GM19099 (cell line): ENCODE data around the gene CASP6.

Source experiments
- POLR2A ChIP-seq: IDR thresholded peaks from 3 replicates; pipeline ENCODE4 v1.6.1; 2011; ENCODE audit warnings: low read depth; ENCODE audit not compliant: insufficient read length; ENCODE audit errors: extremely low read depth

Gene CASP6

DNA sequence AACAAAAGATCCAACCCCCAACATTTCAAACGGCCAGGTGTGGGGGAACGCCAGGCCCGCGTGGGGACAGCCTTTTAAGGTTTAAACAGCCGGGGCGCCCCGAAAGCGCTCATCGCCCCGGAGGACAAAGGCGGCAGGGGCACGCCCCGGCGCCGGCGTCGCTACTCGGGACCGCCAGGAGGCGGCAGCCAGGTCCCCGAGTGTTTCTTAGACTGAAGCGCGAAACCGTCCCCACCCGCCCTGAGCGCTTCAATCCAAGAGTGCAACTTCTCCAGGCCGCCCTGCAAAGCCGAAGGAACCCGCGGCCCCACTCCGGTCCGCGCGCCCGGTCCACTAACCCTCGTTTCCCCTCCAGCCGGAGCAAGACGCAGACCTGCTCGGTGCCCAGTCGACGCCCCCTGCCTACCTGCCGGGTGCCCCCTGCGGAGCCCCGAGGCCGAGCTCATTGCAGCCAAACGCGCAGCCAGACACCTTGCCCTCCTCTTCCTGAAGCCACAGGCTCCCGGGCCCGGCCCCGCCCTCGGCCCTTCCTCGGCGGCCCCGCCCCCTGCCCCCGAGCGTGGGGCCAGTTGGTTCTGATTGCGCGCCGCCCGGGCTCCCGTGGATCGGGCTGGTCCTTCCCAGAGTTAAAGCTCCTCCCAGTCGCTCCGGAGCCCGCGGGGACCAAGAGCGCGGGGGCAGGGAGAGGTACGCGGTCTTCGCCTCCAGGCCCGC lies at the start of gene CASP6:
CASP6 (minus strand) TSS at position 496 of the 714 bp plus-strand sequence; CDS start at position 446, 50 bp downstream.
- TF ChIP-seq POLR2A: peak; percentile 70

- TF ChIP-seq POLR2A: no peak
Observed at GRCh38 chr4:109752525-109752924, 49.3 kb upstream of the CASP6 start.

GRCh38 chr4:109751852-109752251 lies 48.6 kb upstream of the CASP6 start:
- no peak for TF ChIP-seq POLR2A

DNA sequence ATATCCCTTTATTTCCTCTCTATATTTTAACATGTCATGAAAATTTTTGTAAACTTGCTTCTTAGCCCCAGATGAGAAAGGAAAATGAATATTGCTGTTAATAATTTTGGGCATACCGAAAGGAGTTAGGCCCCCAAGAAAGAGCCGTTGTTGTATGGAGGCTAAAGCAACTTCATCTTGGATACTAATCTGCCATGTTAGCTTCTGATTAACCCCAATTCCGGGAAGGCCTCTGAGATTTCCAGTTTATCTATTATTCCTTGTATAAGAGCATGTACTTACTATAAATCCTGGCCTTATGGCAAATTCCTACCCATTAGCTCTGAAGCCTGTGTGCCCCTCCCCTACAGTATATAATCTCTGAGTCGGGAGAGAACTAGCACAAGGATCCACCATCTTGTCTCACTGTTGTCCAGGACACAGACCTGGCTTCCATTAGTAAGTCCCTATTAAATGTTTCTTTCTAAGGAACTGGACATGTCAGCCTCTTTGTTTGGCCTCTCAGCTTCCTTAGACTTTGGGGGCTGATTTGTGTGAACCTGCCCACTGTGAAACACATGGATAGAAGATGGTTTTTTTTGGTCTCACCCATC lies 47.5 kb upstream of the CASP6 start:
- TF ChIP-seq POLR2A: no peak

GRCh38 chr4:109749388-109750082 lies 46.3 kb upstream of the CASP6 start:
- TF ChIP-seq POLR2A: no peak

DNA sequence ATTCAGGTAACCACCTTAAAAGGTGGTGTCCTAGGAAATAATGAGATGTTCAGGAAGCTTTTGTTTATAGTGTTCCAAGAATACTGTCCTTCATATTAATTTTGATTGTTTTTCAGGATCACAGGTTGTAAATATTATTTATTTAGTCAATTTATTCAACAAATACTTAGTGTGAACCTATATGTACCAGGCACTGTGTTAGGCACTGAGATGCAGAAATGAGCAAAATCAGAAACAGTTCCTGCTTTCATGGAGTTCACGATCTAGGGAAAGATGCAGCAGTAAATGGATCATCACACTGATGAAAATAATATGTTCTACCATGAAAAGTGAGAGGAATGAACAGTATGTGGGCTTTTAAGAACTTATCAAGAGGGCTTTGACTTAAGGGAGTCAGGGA lies 44.9 kb upstream of the CASP6 start:
- no peak for TF ChIP-seq POLR2A

- TF ChIP-seq POLR2A: no peak
Observed at GRCh38 chr4:109746728-109747127, 43.5 kb upstream of the CASP6 start.

DNA sequence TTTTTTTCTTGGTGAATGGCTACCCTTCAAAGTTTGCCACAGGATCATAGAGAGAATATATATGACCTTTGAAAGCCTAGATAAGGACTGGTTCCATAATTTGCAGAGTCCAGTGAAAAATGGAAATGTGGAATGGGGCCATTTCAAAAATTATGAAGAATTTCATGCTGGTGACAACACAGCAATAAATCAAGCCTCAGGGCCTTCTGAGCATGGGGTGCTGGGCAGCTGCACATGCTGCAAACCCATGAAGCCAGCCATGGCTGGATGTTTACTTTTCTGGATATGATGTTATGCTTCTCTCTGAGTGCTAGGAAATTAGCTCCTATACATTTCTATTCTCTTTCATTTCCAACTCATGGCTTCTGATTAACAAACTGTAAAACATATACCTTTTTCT lies 42.6 kb upstream of the CASP6 start:
- no peak for TF ChIP-seq POLR2A

GRCh38 chr4:109739547-109739946 lies 36.3 kb upstream of the CASP6 start:
- no peak for TF ChIP-seq POLR2A

DNA sequence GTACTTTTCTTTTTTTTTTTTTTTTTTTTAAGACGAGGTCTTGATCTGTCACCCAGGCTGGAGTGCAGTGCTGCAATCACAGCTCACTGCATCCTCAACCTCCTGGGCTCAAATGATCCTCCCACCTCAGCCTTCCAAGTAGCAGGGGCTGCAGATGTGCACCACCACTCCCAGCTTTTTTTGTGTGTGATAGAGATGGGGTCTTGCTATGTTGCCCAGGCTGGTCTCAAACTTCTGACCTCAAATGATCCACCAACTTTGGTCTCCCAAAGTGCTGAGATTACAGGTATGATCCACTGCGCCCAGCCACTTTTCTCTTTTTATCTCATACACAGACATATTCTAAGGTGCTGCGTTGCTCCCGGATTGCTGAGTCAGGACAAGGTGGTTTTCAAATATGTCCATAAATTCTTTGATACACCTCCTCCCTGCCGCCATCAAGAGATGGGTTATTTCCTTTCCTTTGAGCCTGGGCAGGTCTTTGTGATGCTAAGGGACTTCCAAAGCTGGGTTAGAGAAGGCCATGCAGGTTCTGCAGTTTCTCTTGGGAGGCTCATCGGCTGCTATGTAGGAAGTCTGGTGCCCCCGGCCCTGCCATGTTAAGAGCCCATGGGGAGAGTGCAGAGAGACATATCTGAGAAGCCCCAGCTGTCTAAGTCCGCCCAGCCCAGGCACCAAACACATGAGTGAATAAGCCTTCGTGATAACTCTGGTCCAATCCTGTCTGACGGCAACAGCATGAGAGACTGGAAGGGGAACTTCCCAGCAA lies 35.0 kb upstream of the CASP6 start:
- no peak for TF ChIP-seq POLR2A

GRCh38 chr4:109735566-109736365 lies 32.5 kb upstream of the CASP6 start:
- no peak for TF ChIP-seq POLR2A

DNA sequence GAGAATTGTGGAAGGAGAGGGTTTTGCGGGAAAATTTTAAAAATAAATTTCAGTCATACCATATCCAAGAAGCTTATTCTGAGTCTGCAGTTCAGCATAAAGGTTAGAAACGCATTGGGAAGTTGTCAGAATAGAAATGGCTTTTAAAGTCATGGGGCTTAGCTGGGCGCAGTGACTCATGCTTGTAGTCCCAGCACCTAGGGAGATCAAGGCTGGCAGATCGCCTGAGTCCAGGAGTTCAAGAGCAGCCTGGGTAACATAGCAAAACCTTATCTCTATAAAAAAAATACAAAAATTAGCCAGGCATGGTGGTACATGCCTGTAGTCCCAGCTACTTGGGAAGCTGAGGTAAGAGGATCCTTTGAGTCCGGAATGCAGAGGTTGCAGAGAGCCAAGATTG lies 30.5 kb upstream of the CASP6 start:
- TF ChIP-seq POLR2A: no peak

DNA sequence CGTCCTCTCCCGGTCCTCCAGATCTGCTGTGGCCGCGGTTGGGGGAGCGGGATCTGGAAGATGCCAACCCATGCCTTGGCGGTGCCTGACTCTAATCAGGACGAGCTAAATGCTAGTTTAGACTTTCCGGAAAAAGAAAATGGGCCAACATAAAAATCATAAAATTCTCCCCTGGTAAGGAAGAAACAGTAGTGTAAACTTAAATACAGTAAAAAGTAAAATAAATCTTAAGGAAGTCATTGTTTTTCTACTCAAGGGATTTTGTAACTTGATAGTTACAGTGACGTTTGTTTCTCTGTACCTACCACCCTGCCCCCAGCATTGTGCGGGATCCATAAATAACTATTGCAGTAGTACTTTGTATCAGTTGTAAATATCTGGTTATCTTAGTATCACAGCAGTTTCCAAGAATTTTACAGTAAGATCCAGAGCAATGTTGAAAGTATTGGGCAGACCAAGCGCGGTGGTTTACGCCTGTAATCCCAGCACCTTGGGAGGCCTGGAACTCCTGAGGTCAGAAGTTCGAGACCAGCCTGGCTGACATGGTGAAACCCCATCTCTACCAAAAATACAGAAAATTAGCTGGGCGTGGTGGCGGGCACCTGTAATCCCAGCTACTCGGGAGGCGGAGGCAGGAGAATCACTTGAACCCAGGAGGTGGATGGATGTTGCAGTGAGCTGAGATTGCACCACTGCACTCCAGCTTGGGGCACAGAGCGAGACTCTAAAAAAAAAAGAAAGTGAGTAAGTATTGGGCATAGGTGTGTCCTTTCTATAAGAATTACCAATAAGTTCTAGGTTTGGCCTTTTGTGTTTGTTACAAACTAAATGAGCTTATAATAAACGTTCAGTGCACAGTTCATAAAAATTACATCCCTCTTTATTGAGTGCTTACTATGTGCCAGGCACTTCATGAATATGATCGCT lies 27.6 kb upstream of the CASP6 start:
- TF ChIP-seq POLR2A: no peak

DNA sequence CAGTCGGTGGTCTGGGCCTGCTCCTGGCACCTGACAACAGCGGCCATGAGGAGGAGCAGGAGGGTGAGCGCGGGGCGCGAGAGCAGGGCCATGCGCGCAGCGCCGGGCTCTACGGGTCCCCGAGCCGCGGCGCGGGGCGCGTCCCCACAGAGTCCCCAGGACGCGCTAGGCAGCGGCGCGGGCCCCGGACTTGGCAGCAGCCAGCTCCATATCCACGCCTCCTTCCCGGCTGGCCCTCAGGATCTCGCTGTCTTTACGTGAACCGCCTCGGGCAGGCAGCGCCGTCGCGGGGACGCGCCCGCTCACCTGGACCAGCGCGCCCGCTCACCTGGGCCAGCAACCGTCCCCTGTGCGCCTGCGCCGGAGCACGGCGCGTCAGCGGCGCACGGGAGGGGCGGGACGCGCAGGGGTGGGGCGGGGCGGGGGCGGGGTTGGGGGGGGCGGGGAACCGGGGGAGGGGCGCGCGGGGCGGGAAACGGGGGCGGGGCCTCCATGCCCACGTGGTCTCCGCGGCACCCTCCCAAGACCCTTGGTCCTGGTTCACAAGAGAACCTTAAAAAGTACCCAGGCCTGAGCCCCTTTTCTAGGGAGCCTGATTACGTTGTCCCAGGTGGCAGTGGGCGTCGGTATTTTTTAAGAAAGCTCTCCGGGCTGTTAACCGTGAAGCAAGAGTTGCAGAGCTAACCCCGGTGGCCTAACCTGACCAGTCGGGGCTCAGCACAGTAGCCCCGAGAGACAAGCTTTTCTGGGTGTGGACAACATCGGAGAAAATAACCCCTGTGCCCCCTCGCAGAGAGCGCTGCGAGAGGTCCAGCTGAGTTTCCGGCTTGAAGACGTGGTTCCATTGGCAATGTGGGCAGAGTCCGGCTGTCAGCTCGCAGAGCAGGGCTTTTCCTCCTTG lies 26.7 kb upstream of the CASP6 start, which contains the start of gene PLA2G12A:
PLA2G12A (minus strand) TSS at position 353 of the 901 bp plus-strand sequence; CDS start at position 92, 261 bp downstream.
- peak; percentile 53 for TF ChIP-seq POLR2A
